HepG2 (cell line): ENCODE data around the gene KRTAP5-6. TPM values are rescaled to one million over a fixed set of nuclear protein-coding genes. Genes with fewer than 3 reads are reported as not detected.

Experiments used
- AGO2 ChIP-seq: fragments of 200-400 bp; formaldehyde crosslinking; optimal IDR thresholded peaks from 2 replicates; pipeline ENCODE3; 2017; ENCODE audit warnings: mild to moderate bottlenecking, low read depth, low read length, moderate library complexity
- FOSL2 ChIP-seq: sonication (generic); formaldehyde crosslinking; IDR thresholded peaks from 2 replicates; pipeline ENCODE4 v1.4.0; 2020; ENCODE audit warnings: missing genetic modification reagents
- GABPB1 ChIP-seq: IDR thresholded peaks from 2 replicates; pipeline ENCODE4 v1.6.1; 2016; ENCODE audit warnings: mild to moderate bottlenecking, missing genetic modification reagents, moderate library complexity, missing compliant biosample characterization
- HNRNPLL ChIP-seq: fragments of 200-400 bp; formaldehyde crosslinking; IDR thresholded peaks from 2 replicates; pipeline ENCODE4 v1.6.1; 2017; ENCODE audit warnings: mild to moderate bottlenecking, low read depth, low read length; ENCODE audit not compliant: poor library complexity, severe bottlenecking
- IRF2 ChIP-seq: IDR thresholded peaks from 2 replicates; pipeline ENCODE4 v1.6.1; 2018; ENCODE audit warnings: missing genetic modification reagents, missing compliant biosample characterization
- MEF2D ChIP-seq: sonication (generic); formaldehyde crosslinking; IDR thresholded peaks from 2 replicates; pipeline ENCODE4 v1.5.1; 2020; ENCODE audit warnings: mild to moderate bottlenecking, missing genetic modification reagents
- NR2F1 ChIP-seq, 2 experiments: fragments of 450-650 bp in 1 of 2; formaldehyde crosslinking in 1 of 2; IDR thresholded peaks; 2 replicates each; pipeline versions ENCODE4 v1.5.0 to v1.6.1; 2016 to 2020; ENCODE audit warnings: mild to moderate bottlenecking in 1 of 2, missing compliant biosample characterization in 1 of 2, missing genetic modification reagents in 1 of 2, moderate library complexity in 1 of 2
- PCBP1 ChIP-seq: fragments of 200-400 bp; formaldehyde crosslinking; IDR thresholded peaks from 2 replicates; pipeline ENCODE4 v1.6.1; 2017; ENCODE audit warnings: mild to moderate bottlenecking, low read depth, low read length, borderline replicate concordance
- RFXANK ChIP-seq: IDR thresholded peaks from 2 replicates; pipeline ENCODE4 v1.6.1; 2016
- SALL1 ChIP-seq: sonication (generic); formaldehyde crosslinking; IDR thresholded peaks from 2 replicates; pipeline ENCODE4 v1.8.0; 2022; ENCODE audit warnings: mild to moderate bottlenecking, missing genetic modification reagents
- TBL1XR1 ChIP-seq: fragments of 150-350 bp; IDR thresholded peaks from 2 replicates; pipeline ENCODE4 v1.6.1; 2014; ENCODE audit warnings: borderline replicate concordance, low read length; ENCODE audit not compliant: partially characterized antibody
- ZSCAN20 ChIP-seq: sonication (generic); formaldehyde crosslinking; IDR thresholded peaks from 2 replicates; pipeline ENCODE4 v1.4.0; 2020; ENCODE audit warnings: missing genetic modification reagents, mild to moderate bottlenecking, borderline replicate concordance
- ZSCAN31 ChIP-seq: sonication (generic); formaldehyde crosslinking; IDR thresholded peaks from 2 replicates; pipeline ENCODE4 v1.5.0; 2020; ENCODE audit warnings: low read depth, mild to moderate bottlenecking, missing genetic modification reagents
- polyA plus RNA-seq, 8 experiments: library from polyadenylated mRNA; depleted of rRNA in 3 of 8; stranded (reverse) in 7 of 8; unstranded in 1 of 8; fragments of >200 nt; fragmentation: Illumina TruSeq in 4 of 8; extraction: Trizol in 4 of 8; gene quantifications; 2 replicates each; pipeline versions ENCODE4 v1.2.1 to v1.2.3, GENCODE V29; 2011 to 2016; ENCODE audit warnings: low read depth in 4 of 8, missing spikeins in 1 of 8, mixed read lengths in 1 of 8; ENCODE audit not compliant: insufficient read depth in 1 of 8
- total RNA-seq, 5 experiments: library from RNA; depleted of rRNA; stranded (reverse); fragments of >200 nt; fragmentation: Illumina TruSeq; extraction: Trizol; gene quantifications; 2 replicates each; pipeline ENCODE4 v1.2.3, GENCODE V29; 2016; ENCODE audit warnings: low read depth in 1 of 5
- TF ChIP-seq, protein P1 (sequence below): sonication (generic); formaldehyde crosslinking; IDR thresholded peaks from 2 replicates; pipeline ENCODE4 v1.4.0; 2020; ENCODE audit warnings: missing genetic modification reagents
- TF ChIP-seq, protein P2 (sequence below): sonication (generic); formaldehyde crosslinking; IDR thresholded peaks from 2 replicates; pipeline ENCODE4 v1.8.1; 2023; ENCODE audit warnings: mild to moderate bottlenecking, missing genetic modification reagents, borderline replicate concordance
- TF ChIP-seq, protein P3 (sequence below): sonication (generic); formaldehyde crosslinking; IDR thresholded peaks from 2 replicates; pipeline ENCODE4 v1.8.1; 2023; ENCODE audit warnings: missing genetic modification reagents, inconsistent platforms, borderline replicate concordance
- TF ChIP-seq, protein P4 (sequence below): sonication (generic); formaldehyde crosslinking; IDR thresholded peaks from 2 replicates; pipeline ENCODE4 v1.9.0; 2022; ENCODE audit warnings: missing genetic modification reagents, mild to moderate bottlenecking, borderline replicate concordance
- TF ChIP-seq, protein P5 (sequence below): sonication (generic); formaldehyde crosslinking; IDR thresholded peaks from 2 replicates; pipeline ENCODE4 v1.4.0; 2020; ENCODE audit warnings: missing genetic modification reagents, mild to moderate bottlenecking, borderline replicate concordance
- TF ChIP-seq, protein P6 (sequence below): sonication (generic); formaldehyde crosslinking; IDR thresholded peaks from 2 replicates; pipeline ENCODE4 v1.8.0; 2022; ENCODE audit warnings: mild to moderate bottlenecking, missing genetic modification reagents, moderate library complexity

KRTAP5-6 gene
- total and polyA plus RNA-seq, 2 of the 13 experiments (the other 11 are each of a cell fraction or from before 2014, with no cell fraction given), result not detected

DNA sequence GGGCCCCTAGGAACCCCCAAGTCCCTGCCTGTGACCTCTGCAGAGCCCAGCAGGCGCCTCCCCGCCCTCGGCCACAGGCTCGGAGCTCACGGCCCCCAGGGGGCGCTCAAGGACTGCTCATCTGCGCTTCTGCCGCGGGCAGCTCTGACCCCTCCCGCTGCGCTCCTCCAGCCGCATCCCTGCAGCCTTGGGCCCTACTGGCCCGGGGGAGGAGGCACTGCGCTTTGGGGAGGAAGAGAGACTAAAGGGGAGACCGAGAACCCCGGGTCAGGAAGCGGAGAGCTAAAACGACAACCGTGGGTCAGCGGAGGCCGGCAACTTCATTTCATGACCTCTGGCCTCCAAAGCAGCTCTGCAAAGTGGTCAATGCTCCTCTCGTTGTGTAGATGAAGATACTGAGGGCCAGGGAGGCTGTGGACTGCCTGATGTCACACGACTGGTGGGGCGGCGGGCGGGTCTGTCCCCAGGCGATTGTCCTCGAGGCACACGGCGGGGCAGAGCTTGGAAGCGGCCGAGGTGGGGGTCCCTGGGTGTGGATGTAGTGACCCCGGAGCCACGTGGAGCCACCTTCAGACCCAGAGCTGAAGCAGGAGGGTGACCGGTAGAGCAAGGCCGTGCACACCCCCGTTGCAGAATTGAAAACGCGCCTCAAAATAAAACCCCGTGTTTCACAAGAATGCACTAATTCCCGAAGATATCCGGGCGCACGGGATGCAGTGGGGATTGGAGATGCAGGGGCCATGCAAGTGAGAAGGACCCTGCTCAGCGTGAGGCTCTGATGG, 2.7 kb upstream of the KRTAP5-6 start (continued):
- TF ChIP-seq, protein P1, sequence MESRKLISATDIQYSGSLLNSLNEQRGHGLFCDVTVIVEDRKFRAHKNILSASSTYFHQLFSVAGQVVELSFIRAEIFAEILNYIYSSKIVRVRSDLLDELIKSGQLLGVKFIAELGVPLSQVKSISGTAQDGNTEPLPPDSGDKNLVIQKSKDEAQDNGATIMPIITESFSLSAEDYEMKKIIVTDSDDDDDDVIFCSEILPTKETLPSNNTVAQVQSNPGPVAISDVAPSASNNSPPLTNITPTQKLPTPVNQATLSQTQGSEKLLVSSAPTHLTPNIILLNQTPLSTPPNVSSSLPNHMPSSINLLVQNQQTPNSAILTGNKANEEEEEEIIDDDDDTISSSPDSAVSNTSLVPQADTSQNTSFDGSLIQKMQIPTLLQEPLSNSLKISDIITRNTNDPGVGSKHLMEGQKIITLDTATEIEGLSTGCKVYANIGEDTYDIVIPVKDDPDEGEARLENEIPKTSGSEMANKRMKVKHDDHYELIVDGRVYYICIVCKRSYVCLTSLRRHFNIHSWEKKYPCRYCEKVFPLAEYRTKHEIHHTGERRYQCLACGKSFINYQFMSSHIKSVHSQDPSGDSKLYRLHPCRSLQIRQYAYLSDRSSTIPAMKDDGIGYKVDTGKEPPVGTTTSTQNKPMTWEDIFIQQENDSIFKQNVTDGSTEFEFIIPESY (CRISPR knock-in tag), result 0 out of 2 replicates have a peak, but pooled peaks have one; percentile 29
- TF ChIP-seq PCBP1 (0 out of 2 replicates have a peak, but pooled peaks have one; percentile 1), AGO2 (peak; percentile 50), NR2F1 (CRISPR knock-in tag; IDR thresholded peaks at IDR 0.05) (peak; percentile 33 to 77; a peak in 2 of 4 replicates), ZSCAN20 (CRISPR knock-in tag) (no peak), RFXANK (CRISPR knock-in tag) (no peak), TBL1XR1 (no peak), SALL1 (CRISPR knock-in tag) (peak; percentile 70), IRF2 (CRISPR knock-in tag) (peak; percentile 45; the same call in 1 of the 2 replicates), HNRNPLL (peak; percentile 70), MEF2D (no peak), ZSCAN31 (CRISPR knock-in tag) (no peak; the same call in 1 of the 2 replicates), FOSL2 (CRISPR knock-in tag) (peak; percentile 46), GABPB1 (CRISPR knock-in tag) (peak; percentile 69)
- TF ChIP-seq, protein P2, sequence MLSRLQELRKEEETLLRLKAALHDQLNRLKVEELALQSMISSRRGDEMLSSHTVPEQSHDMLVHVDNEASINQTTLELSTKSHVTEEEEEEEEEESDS (CRISPR knock-in tag), result no peak
- TF ChIP-seq, protein P3, sequence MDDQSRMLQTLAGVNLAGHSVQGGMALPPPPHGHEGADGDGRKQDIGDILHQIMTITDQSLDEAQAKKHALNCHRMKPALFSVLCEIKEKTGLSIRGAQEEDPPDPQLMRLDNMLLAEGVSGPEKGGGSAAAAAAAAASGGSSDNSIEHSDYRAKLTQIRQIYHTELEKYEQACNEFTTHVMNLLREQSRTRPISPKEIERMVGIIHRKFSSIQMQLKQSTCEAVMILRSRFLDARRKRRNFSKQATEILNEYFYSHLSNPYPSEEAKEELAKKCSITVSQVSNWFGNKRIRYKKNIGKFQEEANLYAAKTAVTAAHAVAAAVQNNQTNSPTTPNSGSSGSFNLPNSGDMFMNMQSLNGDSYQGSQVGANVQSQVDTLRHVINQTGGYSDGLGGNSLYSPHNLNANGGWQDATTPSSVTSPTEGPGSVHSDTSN, result no peak
- TF ChIP-seq, protein P4, sequence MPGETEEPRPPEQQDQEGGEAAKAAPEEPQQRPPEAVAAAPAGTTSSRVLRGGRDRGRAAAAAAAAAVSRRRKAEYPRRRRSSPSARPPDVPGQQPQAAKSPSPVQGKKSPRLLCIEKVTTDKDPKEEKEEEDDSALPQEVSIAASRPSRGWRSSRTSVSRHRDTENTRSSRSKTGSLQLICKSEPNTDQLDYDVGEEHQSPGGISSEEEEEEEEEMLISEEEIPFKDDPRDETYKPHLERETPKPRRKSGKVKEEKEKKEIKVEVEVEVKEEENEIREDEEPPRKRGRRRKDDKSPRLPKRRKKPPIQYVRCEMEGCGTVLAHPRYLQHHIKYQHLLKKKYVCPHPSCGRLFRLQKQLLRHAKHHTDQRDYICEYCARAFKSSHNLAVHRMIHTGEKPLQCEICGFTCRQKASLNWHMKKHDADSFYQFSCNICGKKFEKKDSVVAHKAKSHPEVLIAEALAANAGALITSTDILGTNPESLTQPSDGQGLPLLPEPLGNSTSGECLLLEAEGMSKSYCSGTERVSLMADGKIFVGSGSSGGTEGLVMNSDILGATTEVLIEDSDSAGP (CRISPR knock-in tag), result peak; percentile 57
- TF ChIP-seq, protein P5, sequence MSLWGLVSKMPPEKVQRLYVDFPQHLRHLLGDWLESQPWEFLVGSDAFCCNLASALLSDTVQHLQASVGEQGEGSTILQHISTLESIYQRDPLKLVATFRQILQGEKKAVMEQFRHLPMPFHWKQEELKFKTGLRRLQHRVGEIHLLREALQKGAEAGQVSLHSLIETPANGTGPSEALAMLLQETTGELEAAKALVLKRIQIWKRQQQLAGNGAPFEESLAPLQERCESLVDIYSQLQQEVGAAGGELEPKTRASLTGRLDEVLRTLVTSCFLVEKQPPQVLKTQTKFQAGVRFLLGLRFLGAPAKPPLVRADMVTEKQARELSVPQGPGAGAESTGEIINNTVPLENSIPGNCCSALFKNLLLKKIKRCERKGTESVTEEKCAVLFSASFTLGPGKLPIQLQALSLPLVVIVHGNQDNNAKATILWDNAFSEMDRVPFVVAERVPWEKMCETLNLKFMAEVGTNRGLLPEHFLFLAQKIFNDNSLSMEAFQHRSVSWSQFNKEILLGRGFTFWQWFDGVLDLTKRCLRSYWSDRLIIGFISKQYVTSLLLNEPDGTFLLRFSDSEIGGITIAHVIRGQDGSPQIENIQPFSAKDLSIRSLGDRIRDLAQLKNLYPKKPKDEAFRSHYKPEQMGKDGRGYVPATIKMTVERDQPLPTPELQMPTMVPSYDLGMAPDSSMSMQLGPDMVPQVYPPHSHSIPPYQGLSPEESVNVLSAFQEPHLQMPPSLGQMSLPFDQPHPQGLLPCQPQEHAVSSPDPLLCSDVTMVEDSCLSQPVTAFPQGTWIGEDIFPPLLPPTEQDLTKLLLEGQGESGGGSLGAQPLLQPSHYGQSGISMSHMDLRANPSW, result no peak
- TF ChIP-seq, protein P6, sequence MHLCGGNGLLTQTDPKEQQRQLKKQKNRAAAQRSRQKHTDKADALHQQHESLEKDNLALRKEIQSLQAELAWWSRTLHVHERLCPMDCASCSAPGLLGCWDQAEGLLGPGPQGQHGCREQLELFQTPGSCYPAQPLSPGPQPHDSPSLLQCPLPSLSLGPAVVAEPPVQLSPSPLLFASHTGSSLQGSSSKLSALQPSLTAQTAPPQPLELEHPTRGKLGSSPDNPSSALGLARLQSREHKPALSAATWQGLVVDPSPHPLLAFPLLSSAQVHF (CRISPR knock-in tag), result 0 out of 2 replicates have a peak, but pooled peaks have one; percentile 38
